GM21717 (cell line): ENCODE results near the gene PAFAH1B2.
A peak's percentile ranks its signal among the peaks of the same experiment; 100 is the strongest.
"Not testable (repeated sequence)": the region's sequence is repeated elsewhere in the genome, so short reads cannot be mapped to it uniquely, and the experiment has no call there.

ENCODE experiments used
- ATAC-seq: cut with Tn5 transposase; IDR thresholded peaks from one replicate; pipeline ENCODE4 v1.9.1; 2021; ENCODE audit warnings: mild to moderate bottlenecking, moderate library complexity; ENCODE audit not compliant: unreplicated experiment

The PAFAH1B2 gene

GRCh38 chr11:117171404-117172061, 27.4 kb downstream of the PAFAH1B2 start:
- ATAC-seq, result no peak

GRCh38 chr11:117172724-117173421, 28.8 kb downstream of the PAFAH1B2 start:
- no peak for ATAC-seq

DNA sequence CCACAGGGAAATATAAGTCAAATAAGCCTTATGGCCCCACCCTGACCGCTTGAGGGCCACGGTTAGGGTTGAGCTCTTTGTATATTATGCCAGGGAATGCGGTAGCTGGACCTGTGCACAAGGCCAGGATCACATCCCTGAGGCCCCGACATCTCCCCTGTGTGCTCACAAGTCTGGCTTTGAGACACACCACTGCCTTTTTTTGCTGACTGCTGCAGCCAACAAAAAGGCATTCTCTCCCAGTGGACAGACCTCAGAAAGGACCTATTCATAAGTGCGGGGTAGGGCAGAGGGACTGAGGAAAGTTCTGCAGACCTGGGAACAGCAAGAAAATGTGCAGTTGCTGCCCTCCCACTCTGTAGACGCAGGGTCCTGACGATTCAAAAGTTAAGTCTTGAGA, 31.0 kb downstream of the PAFAH1B2 start:
- no peak for ATAC-seq

DNA sequence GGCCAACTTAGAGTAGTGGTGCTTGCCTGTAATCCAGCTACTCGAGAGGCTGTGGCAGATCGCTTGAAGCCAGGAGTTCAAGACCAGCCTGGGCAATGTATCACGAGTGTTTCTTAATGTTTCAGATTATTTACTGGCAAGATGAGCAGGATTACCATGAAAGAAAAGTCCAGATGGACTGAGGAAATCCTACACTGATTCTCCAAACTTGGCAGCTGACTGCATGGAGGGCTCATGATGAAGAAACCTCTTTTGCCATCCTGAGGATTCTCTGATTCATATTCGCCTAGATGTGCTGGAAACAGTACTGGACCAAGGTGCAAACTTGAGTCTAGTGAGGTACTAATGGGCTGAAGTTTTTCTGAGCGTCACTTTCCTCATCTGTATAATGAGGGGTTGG, 31.7 kb downstream of the PAFAH1B2 start:
- ATAC-seq, result no peak

GRCh38 chr11:117176186-117176585, 32.1 kb downstream of the PAFAH1B2 start:
- no peak for ATAC-seq

DNA sequence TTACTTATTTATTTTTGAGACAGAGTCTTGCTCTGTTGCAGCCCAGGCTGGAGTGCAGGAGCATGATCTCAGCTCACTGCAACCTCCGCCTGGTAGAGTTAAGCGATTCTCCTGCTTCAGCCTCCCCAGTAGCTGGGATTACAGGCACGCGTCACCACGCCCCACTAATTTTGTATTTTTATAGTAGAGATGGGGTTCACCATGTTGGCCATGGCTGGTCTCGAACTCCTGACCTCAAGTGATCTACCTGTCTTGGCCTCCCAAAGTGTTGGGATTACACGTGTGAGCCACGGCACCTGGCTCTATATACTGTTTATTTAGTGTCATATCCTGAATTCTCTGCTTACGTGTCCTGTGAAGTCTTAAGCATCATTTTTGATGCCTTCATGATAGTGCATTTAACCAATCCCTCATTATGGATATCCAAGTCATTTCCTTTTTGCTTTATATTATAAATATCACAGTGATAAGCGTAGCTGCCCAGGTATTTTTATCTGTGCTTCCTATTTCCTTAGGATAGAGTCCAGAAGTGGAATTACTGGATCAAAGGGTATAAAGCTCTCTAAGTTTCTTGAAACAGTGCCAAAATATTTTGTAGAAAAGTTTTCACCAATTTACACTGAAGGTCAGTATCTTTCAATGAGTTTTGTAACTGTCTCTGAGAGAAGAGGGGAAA, 33.6 kb downstream of the PAFAH1B2 start:
- no peak for ATAC-seq

- peak; percentile 89 for ATAC-seq
Observed at GRCh38 chr11:117178210-117179034, 34.3 kb downstream of the PAFAH1B2 start, which contains the start of gene SIDT2. TSS of gene SIDT2 (plus strand) at chr11:117178743. CDS start at chr11:117179264, 521 bp downstream.

DNA sequence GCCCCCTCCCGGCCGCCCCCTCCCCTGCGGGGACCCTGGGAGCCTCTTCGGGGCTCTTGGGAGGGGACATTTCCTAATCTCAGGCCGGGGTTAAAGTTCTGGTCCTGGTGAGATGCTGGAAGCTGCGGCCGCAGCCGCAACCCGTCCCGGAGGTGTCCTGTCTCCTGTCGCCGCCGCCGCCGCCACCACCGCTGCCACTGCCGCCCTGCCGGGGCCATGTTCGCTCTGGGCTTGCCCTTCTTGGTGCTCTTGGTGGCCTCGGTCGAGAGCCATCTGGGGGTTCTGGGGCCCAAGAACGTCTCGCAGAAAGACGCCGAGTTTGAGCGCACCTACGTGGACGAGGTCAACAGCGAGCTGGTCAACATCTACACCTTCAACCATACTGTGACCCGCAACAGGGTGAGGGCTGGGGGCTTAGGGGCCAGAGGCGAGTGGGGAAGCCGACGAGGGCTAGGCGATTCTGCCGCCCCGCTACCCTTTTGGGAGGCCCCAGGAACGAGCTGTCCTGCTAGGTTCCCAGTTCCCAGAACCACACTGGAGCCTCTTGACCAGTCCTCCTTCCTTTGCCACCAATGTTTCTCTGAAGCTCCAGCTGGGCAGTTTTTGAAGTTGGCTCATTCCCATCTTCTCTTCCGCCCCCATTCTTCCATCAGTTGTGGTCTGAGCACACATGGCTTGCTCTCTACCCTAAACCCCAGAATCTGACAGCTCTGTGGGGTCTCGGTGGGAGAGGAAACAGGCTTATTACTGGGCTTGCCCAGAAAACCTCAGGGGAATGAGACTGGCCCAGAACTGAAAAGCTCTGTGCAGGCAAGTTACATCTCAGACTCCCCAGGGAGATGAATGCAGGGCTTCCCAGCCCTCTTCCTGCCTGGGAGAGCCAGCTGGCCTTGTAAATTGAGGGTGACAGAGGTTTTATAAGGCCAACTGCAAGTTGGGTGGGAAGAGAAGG, 35.2 kb downstream of the PAFAH1B2 start:
- ATAC-seq, result peak; percentile 37

- ATAC-seq, result no peak
Observed at GRCh38 chr11:117180020-117180419, 35.9 kb downstream of the PAFAH1B2 start.

DNA sequence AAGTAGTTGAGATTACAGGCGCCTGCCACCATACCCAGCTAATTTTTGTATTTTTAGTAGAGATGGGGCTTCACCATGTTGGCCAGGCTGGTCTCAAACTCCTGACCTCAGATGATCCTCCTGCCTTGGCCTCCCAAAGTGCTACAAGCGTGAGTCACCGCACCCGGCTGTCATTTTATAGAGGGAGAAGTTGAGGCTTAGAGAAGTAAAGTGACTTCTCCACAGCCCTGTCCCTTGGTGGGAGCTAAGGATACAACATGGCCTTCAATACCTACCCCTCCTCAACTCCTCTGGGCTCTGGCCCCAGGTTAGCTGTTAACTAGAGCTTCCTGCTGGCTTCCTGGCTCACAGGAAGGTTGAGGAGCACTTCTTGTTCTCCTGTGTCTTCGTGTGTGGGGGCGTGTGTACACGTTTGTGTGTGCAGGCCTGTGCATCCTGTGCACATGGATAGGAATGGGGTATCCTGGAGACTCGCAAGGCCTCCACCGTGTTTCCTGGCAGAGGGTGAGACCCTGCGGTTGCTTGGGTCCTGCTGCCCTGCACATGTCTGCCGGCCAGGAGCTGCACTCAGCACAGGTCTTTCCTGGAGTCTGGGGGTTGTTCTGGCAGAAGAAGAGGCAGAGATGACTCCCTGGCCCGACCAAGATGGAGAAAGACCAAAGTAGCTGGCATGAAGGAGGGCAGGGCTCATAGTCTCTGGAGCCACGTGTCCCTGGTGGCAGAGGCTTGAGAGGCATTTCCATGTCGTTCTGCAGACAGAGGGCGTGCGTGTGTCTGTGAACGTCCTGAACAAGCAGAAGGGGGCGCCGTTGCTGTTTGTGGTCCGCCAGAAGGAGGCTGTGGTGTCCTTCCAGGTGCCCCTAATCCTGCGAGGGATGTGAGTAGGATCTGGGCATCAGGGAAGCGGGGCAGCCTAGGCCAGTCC, 36.8 kb downstream of the PAFAH1B2 start:
- no peak for ATAC-seq

DNA sequence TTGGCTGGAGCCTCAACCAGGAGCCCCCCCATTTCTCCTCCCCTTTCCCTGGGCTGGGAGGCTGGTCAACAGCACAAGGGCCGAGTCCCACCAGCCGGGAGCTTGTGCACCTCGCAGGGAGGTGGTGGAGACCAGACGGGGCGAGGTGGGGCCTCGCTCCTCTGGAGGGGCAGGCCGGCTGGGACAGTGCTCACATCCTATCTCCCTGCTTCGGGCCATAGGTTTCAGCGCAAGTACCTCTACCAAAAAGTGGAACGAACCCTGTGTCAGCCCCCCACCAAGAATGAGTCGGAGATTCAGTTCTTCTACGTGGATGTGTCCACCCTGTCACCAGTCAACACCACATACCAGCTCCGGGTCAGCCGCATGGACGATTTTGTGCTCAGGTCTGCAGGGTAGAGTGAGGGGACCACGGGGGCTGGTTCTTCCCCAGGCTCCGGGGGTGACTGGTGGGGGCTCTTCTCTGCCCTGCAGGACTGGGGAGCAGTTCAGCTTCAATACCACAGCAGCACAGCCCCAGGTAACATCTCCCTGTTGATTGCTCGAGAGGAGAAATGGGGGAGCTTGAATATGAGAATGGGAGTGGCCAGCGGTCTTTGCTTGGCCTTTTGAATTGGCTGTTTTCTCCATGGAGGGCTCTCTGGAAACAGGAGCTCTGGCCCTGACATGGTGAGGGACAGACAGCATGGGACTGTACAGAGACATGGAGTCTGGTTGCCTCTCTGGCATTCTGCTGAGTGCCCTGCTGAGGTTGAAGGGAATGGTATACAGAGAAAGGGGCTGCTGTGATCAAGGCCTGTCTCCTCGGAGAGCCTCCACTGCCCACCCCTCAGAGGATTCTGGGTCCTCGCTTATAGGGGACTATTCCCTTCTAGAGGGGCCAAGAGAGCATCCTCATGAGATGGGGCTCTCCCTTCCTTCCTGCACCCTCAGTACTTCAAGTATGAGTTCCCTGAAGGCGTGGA, 37.8 kb downstream of the PAFAH1B2 start:
- ATAC-seq, result no peak

- ATAC-seq, result no peak
Observed at GRCh38 chr11:117182551-117182935, 38.5 kb downstream of the PAFAH1B2 start.

DNA sequence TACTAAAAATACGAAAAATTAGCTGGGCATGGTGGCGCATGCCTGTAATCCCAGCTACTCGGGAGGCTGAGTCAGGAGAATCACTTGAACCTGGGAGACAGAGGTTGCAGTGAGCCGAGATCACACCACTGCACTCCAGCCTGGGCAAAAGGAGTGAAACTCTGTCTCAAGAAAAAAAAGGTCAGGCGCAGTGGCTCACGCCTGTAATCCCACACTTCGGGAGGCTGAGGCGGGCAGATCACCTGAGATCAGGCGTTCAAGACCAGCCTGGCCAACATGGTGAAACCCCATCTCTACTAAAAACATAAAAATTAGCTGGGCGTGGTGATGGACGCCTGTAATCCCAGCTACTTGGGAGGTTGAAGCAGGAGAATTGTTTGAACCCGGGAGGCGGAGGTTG, 39.1 kb downstream of the PAFAH1B2 start:
- not testable (repeated sequence) for ATAC-seq

DNA sequence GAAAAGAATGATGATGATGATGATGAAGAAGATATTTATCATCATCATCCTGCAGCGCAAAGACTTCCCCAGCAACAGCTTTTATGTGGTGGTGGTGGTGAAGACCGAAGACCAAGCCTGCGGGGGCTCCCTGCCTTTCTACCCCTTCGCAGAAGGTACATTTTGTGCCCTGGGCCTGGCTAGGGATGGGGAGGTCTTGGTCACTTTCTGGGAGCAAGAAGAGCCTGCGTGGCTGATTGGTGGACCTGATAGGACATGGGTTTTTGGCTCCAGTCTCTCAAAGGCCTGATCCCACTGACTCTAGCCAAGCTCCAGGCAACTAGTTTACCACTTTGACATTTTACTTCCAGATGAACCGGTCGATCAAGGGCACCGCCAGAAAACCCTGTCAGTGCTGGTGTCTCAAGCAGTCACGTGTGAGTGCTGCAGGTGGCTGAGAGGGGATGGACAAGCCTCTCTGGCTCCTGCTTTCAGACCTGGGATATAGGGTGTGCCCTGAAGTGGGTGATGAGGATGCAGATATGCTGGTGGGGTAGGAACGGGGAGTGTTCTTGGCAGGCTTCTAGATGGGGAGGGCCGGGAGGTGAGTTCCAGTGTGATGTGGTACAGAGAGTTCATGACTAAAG, 39.8 kb downstream of the PAFAH1B2 start:
- no peak for ATAC-seq

GRCh38 chr11:117185736-117186430, 41.8 kb downstream of the PAFAH1B2 start:
- ATAC-seq, result no peak

GRCh38 chr11:117186431-117186761, 42.3 kb downstream of the PAFAH1B2 start:
- ATAC-seq, result no peak

- no peak for ATAC-seq
Observed at GRCh38 chr11:117187007-117187406, 42.9 kb downstream of the PAFAH1B2 start.
